ENCODE results near the gene DDHD1. TPM values are rescaled to one million over a fixed set of nuclear protein-coding genes. Genes with fewer than 3 reads are reported as not detected.

The DDHD1 gene
- 10 to 100 TPM in 1 of 4 donors, 1 to 10 TPM in 3; 4.4 to 10.1 (median 6.8) TPM for total RNA-seq

DNA sequence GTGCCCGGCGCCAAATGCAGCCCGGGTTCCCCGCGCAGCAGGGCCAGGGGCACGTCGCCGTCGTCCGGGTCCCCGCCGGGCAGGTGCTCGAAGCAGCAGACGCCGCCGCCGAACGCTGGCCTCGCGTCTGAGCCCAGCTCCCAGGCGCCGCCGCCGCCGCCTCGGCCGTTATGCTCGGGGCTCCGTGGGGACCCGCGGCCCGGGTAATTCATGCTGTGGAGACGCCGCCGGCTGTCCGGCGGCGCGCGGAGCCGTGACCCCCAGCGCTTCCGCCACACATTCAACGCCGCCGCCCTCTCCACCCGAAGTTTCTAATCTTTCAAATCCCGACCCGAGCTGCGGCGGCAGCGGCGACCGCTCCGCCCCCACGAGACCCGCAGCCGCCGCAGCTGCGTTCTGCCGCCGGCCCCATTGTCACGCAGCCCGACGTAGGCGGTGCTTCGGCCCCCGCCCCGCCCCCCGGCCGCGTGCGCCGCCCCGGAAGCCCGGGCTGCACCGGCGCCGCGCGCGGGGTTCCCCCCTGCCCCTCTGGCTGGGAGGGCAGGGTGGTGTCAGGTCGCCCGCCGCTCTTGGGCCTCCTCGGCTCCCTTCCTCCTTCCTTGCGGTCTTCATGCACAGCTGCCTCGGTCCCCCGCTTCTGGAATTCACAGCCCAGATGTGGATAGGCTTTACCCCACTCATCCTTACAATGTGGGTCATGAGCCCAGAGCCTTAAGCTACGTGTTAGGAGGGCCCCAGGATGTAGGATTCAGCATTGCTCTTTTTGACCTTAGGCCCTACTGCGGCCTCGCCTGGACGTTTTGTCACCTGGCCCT lies at the start of gene DDHD1:
Gene DDHD1 (minus strand): TSS at position 437 of the 815 bp plus-strand sequence. CDS start 225 bp downstream, at position 212.
- peaks cover 5 to 22% of the 10 kb centered on the region in 2 donors for H3K4me1 ChIP-seq
- DNase-seq, result peak; percentile 51 to 69
- TF ChIP-seq POLR2A (IDR thresholded peaks at IDR 0.05), result peak; percentile 67 to 83
- TF ChIP-seq, protein P1, sequence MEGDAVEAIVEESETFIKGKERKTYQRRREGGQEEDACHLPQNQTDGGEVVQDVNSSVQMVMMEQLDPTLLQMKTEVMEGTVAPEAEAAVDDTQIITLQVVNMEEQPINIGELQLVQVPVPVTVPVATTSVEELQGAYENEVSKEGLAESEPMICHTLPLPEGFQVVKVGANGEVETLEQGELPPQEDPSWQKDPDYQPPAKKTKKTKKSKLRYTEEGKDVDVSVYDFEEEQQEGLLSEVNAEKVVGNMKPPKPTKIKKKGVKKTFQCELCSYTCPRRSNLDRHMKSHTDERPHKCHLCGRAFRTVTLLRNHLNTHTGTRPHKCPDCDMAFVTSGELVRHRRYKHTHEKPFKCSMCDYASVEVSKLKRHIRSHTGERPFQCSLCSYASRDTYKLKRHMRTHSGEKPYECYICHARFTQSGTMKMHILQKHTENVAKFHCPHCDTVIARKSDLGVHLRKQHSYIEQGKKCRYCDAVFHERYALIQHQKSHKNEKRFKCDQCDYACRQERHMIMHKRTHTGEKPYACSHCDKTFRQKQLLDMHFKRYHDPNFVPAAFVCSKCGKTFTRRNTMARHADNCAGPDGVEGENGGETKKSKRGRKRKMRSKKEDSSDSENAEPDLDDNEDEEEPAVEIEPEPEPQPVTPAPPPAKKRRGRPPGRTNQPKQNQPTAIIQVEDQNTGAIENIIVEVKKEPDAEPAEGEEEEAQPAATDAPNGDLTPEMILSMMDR (IDR thresholded peaks at IDR 0.05 in 4 of 5, conservative IDR thresholded peaks at IDR 0.05 in 1 of 5), result no peak
- H3K36me3 ChIP-seq, result no peaks in the 10 kb centered on the region
- intact Hi-C loops (cut with DNase I; ENCODE audit: low total_unique reads), result loop anchor here (5.0 kb wide), 1 partner anchor 201 kb away; the partner anchor contains the start of gene FERMT2
- H3K27ac ChIP-seq, result peak within 1 kb of the TSS; percentile 78 to 94 (median 90)
- peak within 1 kb of the TSS; percentile 78 to 97 (median 88) for H3K4me3 ChIP-seq
- no peaks in the 10 kb centered on the region for H3K9me3 ChIP-seq
- ATAC-seq, result peak; percentile 82 to 84
- in situ Hi-C loops (cut with MboI; ENCODE audit: low sequenced_read_pairs in 4 of 4), result no loop called here
- no peaks in the 10 kb centered on the region for H3K27me3 ChIP-seq

DNA sequence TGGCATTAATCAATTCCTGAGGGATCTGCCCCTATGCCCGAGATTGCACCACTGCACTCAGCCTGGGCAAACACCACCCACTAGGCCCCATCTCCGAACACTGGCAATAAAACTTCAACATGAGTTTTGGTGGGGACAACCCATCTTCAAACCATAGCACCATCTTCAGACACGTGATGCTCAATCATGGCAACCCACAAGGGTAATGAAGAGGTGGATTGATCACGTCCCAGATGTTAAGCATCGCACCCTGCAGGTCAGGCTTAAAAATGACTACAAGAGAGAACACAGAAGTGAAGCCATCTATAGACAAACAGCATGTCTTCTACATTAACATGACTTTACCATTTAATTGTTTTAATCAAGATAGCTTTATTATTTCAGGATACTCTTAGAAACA lies 42.8 kb upstream of the DDHD1 start:
- no peak for TF ChIP-seq POLR2A (IDR thresholded peaks at IDR 0.05)
- TF ChIP-seq, protein P1 (IDR thresholded peaks at IDR 0.05 in 4 of 5, conservative IDR thresholded peaks at IDR 0.05 in 1 of 5), result no peak
- DNase-seq (no peak), ATAC-seq (no peak)
- in situ Hi-C loops (cut with MboI; ENCODE audit: low sequenced_read_pairs in 4 of 4) (no loop called here), intact Hi-C loops (cut with DNase I; ENCODE audit: low total_unique reads) (no loop called here)
- H3K4me1 ChIP-seq, result no peaks in the 10 kb centered on the region
- no peaks in the 10 kb centered on the region for H3K27me3 ChIP-seq
- no peak overlapping the region for H3K4me3 ChIP-seq
- no peak overlapping the region for H3K27ac ChIP-seq
- no peaks in the 10 kb centered on the region for H3K36me3 ChIP-seq
- H3K9me3 ChIP-seq, result no peaks in the 10 kb centered on the region

DNA sequence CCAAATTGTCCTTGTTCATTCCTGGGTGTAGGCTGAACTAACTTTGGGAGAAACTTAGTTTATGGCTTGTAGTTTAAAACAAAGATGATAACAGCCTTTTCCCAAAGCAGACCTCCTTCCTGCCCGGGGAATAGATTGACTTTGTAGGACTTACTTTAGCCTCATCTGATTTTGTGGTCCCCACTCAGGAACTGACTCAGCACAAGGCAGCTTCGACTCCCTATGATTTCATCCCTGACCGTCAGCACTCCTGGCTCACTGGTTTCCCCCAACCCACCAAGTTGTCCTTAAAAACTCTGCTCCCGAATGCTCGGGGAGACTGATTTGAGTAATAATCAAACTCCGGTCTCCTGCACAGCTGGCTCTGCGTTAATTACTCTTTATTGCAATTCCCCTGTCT lies 40.1 kb upstream of the DDHD1 start:
- TF ChIP-seq, protein P1 (IDR thresholded peaks at IDR 0.05 in 4 of 5, conservative IDR thresholded peaks at IDR 0.05 in 1 of 5), result no peak
- no peak for TF ChIP-seq POLR2A (IDR thresholded peaks at IDR 0.05)
- DNase-seq, result no peak
- H3K27ac ChIP-seq, result no peak overlapping the region
- no peaks in the 10 kb centered on the region for H3K4me1 ChIP-seq
- no peak overlapping the region for H3K4me3 ChIP-seq
- in situ Hi-C loops (cut with MboI; ENCODE audit: low sequenced_read_pairs in 4 of 4), result no loop called here
- H3K36me3 ChIP-seq, result no peaks in the 10 kb centered on the region
- intact Hi-C loops (cut with DNase I; ENCODE audit: low total_unique reads), result no loop called here
- no peaks in the 10 kb centered on the region for H3K27me3 ChIP-seq
- H3K9me3 ChIP-seq, result no peaks in the 10 kb centered on the region
- no peak for ATAC-seq

- no peak for ATAC-seq
- H3K4me1 ChIP-seq, result no peaks in the 10 kb centered on the region
These were observed 39.1 kb upstream of the DDHD1 start for GRCh38 chr14:53192052-53192760.

More at GRCh38 chr14:53192052-53192760, 39.1 kb upstream of the DDHD1 start:
- Histone ChIP-seq H3K27me3 (no peaks in the 10 kb centered on the region), H3K4me3 (no peak overlapping the region), H3K27ac (no peak overlapping the region), H3K9me3 (no peaks in the 10 kb centered on the region), H3K36me3 (no peaks in the 10 kb centered on the region)
- TF ChIP-seq, protein P1 (IDR thresholded peaks at IDR 0.05 in 4 of 5, conservative IDR thresholded peaks at IDR 0.05 in 1 of 5), result no peak
- no peak for TF ChIP-seq POLR2A (IDR thresholded peaks at IDR 0.05)
- intact Hi-C loops (cut with DNase I; ENCODE audit: low total_unique reads) (no loop called here), in situ Hi-C loops (cut with MboI; ENCODE audit: low sequenced_read_pairs in 4 of 4) (no loop called here)
- no peak for DNase-seq
